WERI-Rb-1 (cell line): ENCODE data around the gene PPP4R1.
A peak's percentile ranks its signal among the peaks of the same experiment; 100 is the strongest.

Experiments
- DNase-seq: peaks from one replicate; pipeline ENCODE4 v3.0.0-alpha.2; 2020
- H3K27ac ChIP-seq: fragments of 250-450 bp; sonication (Bioruptor Pico); 2 replicates; pipeline ENCODE4 v1.5.1; 2020; ENCODE audit warnings: mild to moderate bottlenecking, moderate library complexity
- H3K27me3 ChIP-seq: fragments of 250-450 bp; sonication (Bioruptor Pico); 2 replicates; pipeline ENCODE4 v1.5.1; 2021; ENCODE audit warnings: mild to moderate bottlenecking, low read depth, moderate library complexity; ENCODE audit not compliant: insufficient read depth, severe bottlenecking
- H3K36me3 ChIP-seq: fragments of 250-450 bp; sonication (Bioruptor Pico); 2 replicates; pipeline ENCODE4 v1.5.1; 2020; ENCODE audit warnings: mild to moderate bottlenecking, moderate library complexity
- H3K4me3 ChIP-seq: 2 replicates; pipeline ENCODE4 v1.5.1; 2011; ENCODE audit warnings: low read depth, mild to moderate bottlenecking, control low read depth, low read length
- H3K9me3 ChIP-seq: fragments of 250-450 bp; sonication (Bioruptor Pico); 2 replicates; pipeline ENCODE4 v1.5.1; 2021; ENCODE audit warnings: mild to moderate bottlenecking, moderate library complexity; ENCODE audit not compliant: severe bottlenecking
- TF ChIP-seq, protein P1 (sequence below): IDR thresholded peaks from 2 replicates; pipeline ENCODE4 v1.5.1; 2011; ENCODE audit warnings: low read depth, mild to moderate bottlenecking, control low read depth, inconsistent platforms, low read length

Gene PPP4R1

DNA sequence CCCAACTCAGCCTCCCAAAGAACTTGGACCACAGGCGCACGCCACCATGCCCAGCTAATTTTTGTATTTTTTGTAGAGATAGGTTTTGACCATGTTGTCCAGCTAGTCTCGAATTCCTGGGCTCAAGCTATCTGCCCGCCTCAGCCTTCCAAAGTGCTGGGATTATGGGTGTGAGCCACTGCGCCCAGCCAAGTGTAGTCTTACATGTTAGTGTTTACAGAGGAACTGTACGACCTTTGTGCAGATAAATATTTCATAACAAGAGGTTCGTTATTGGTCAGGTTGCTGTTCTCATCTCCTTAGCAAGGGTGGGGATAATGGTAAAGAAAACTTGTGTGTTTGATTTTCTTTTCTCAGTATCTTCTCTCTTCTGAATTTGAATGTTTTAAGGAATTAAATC is 92.6 kb downstream of the PPP4R1 start:
- H3K9me3 ChIP-seq: no peaks in the 10 kb centered on the region
- H3K27ac ChIP-seq: no peak overlapping the region
- DNase-seq: no peak
- TF ChIP-seq, protein P1, sequence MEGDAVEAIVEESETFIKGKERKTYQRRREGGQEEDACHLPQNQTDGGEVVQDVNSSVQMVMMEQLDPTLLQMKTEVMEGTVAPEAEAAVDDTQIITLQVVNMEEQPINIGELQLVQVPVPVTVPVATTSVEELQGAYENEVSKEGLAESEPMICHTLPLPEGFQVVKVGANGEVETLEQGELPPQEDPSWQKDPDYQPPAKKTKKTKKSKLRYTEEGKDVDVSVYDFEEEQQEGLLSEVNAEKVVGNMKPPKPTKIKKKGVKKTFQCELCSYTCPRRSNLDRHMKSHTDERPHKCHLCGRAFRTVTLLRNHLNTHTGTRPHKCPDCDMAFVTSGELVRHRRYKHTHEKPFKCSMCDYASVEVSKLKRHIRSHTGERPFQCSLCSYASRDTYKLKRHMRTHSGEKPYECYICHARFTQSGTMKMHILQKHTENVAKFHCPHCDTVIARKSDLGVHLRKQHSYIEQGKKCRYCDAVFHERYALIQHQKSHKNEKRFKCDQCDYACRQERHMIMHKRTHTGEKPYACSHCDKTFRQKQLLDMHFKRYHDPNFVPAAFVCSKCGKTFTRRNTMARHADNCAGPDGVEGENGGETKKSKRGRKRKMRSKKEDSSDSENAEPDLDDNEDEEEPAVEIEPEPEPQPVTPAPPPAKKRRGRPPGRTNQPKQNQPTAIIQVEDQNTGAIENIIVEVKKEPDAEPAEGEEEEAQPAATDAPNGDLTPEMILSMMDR: no peak
- no peaks in the 10 kb centered on the region for H3K27me3 ChIP-seq
- no peak overlapping the region for H3K4me3 ChIP-seq
- peaks cover 28% of the 10 kb centered on the region for H3K36me3 ChIP-seq

DNA sequence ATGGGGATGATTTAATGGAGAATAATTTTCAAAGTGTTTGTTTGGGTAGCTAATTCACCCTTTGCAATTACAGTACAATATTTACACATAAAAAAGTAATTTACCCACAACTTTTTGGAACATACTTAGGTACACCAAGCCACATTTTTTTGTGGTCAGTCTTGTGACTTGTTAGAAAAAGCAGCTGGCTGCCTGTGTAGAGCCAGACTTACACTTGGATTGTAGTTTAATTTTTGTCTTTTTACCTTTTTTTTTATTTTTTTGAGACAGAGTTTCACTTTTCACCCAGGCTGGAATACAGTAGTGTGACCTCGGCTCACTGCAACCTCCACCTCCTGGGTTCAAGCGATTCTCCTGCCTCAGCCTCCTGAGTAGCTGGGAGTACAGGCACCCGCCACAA is 93.7 kb downstream of the PPP4R1 start:
- Histone ChIP-seq H3K36me3 (peaks cover 28% of the 10 kb centered on the region), H3K4me3 (no peak overlapping the region), H3K9me3 (no peaks in the 10 kb centered on the region), H3K27ac (no peak overlapping the region), H3K27me3 (no peaks in the 10 kb centered on the region)
- TF ChIP-seq, protein P1: no peak
- DNase-seq: no peak

DNA sequence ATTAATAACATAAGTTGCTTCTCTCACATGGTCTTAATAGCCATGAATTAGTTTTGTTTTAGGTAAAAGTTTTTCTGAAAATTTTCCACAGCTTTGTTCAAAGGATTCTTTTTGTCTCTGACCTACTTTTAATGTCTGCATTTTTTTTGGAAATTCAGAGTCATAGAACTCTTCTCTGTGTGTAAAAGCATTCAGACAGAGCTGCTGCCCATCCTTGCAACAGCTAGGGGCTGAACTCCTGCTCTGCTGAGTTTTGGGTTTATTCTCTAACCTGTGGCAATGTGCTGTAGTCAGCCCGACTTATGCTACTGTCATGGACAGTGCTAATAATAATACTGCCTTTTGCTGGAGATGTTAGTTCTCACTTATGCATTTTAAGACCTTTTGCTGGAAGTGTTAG is 95.0 kb downstream of the PPP4R1 start:
- H3K27me3 ChIP-seq: no peaks in the 10 kb centered on the region
- H3K36me3 ChIP-seq: peaks cover 28% of the 10 kb centered on the region
- TF ChIP-seq, protein P1: no peak
- H3K4me3 ChIP-seq: no peak overlapping the region
- H3K27ac ChIP-seq: no peak overlapping the region
- DNase-seq: no peak
- H3K9me3 ChIP-seq: no peaks in the 10 kb centered on the region

DNA sequence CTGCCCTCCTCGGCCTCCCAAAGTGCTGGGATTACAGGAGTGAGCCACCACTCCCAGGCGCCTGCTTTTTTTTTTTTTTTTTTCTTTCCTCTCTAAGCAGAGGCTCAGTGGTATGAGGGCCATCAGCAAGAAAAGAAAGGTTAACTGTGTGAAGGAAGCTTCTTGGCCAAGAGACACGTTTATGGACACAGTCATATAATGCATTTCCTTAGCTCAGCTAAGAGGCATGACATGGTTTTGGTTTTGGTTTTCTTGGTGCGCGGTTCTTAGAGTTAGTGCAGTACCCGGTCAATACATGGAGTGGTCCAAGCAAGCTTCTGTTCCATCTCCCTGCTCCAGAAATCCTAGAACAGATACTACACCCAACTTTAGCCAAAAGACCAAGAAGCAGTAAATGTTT is 96.5 kb downstream of the PPP4R1 start:
- no peak overlapping the region for H3K27ac ChIP-seq
- no peak for DNase-seq
- no peak overlapping the region for H3K4me3 ChIP-seq
- TF ChIP-seq, protein P1: no peak
- H3K27me3 ChIP-seq: no peaks in the 10 kb centered on the region
- H3K36me3 ChIP-seq: peaks cover 32% of the 10 kb centered on the region
- H3K9me3 ChIP-seq: no peaks in the 10 kb centered on the region

DNA sequence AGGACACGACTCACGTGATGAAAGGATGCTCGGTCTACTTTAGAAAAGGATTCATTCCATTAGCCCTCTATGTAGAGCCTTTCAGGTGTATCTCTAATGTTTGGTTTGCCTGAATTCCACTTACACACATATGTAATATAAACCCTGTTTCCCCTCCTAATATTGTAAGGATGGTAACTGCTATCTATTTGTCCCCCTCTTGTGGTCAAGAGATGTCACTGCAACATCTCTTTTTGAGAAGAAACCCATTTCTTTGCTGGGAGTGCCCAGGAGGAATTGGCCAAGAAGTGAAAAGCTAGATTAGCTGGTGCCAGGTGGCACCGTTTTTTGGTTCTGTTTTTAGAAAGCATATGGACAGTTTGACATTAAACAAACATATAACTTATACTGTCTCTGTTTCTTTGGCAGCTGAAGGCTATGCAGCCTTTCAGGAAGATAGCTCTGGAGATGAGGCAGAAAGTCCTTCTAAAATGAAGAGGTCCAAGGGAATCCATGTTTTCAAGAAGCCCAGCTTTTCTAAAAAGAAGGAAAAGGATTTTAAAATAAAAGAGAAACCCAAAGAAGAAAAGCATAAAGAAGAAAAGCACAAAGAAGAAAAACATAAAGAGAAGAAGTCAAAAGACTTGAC is 97.8 kb downstream of the PPP4R1 start:
- peaks cover 23% of the 10 kb centered on the region for H3K36me3 ChIP-seq
- no peak for DNase-seq

More for the DNA sequence above, 97.8 kb downstream of the PPP4R1 start:
- Histone ChIP-seq H3K4me3 (no peak overlapping the region), H3K27ac (no peak overlapping the region), H3K9me3 (no peaks in the 10 kb centered on the region), H3K27me3 (no peaks in the 10 kb centered on the region)
- TF ChIP-seq, protein P1: peak; percentile 64
